ENCODE measurements around the gene PRDX5.

- TF ChIP-seq EZH2phosphoT487 (IDR thresholded peaks at IDR 0.05; ENCODE audit: insufficient read depth, low read depth) (no peak), EZH2 (IDR thresholded peaks at IDR 0.05; ENCODE audit: insufficient read depth, poor library complexity, severe bottlenecking) (no peak)
Observed at GRCh38 chr11:64361659-64362058, 43.7 kb downstream of the PRDX5 start.

All from GM23248 (cell line).